NCI-H146 treated with DMSO at 0.1 percent for 48 hours (cell line): ENCODE measurements around the gene DNAL1.

Experiments
- DNase-seq: peaks from one replicate; lab custom pipeline; 2025; ENCODE audit not compliant: unreplicated experiment; lab: John Stamatoyannopoulos, UW

The DNAL1 gene

GRCh38 chr14:73722581-73722980 is 77.8 kb downstream of the DNAL1 start:
- DNase-seq: no peak

GRCh38 chr14:73723406-73723796 is 78.6 kb downstream of the DNAL1 start:
- DNase-seq: no peak

DNA sequence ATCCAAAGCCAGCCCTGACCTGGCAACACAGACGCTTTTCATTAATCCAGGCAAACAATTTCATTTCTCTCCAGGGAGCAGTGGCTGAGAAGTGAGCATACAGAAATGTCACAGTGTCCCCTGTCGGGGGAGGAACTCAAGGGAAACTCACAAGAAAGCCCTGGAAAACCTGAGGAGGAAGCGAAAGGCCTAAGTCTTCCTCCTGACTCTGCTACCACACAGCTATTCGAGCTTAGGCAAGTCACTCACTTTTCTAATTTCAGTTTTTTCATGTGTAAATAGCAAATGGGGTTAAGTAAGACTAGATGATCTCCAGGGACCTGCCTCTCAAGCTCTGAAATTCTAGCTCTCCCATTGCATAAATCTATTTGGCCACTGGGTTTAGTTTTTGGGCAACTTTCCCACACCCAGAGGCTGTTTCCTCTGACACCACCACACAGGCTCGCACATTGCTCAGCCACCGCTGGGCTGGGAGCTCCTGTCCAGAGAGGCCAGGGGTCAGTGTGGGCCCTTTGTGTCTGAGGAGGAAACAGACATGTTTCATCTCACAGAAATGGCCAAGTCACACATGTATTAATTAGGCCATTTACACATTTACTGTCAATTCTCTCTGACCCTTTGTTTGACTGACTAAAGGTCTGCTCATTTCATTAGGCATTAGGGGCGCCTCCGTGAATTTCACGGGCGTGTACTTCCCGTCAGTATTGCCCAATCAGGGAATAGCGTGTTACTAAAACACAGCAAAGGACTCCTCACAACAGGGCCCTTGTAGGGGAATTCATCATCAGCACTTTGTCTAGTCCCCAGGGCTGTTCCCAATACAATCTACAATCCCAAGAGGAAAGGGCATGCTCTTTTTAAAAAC is 79.2 kb downstream of the DNAL1 start:
- no peak for DNase-seq

GRCh38 chr14:73724696-73725095 is 79.9 kb downstream of the DNAL1 start:
- no peak for DNase-seq

DNA sequence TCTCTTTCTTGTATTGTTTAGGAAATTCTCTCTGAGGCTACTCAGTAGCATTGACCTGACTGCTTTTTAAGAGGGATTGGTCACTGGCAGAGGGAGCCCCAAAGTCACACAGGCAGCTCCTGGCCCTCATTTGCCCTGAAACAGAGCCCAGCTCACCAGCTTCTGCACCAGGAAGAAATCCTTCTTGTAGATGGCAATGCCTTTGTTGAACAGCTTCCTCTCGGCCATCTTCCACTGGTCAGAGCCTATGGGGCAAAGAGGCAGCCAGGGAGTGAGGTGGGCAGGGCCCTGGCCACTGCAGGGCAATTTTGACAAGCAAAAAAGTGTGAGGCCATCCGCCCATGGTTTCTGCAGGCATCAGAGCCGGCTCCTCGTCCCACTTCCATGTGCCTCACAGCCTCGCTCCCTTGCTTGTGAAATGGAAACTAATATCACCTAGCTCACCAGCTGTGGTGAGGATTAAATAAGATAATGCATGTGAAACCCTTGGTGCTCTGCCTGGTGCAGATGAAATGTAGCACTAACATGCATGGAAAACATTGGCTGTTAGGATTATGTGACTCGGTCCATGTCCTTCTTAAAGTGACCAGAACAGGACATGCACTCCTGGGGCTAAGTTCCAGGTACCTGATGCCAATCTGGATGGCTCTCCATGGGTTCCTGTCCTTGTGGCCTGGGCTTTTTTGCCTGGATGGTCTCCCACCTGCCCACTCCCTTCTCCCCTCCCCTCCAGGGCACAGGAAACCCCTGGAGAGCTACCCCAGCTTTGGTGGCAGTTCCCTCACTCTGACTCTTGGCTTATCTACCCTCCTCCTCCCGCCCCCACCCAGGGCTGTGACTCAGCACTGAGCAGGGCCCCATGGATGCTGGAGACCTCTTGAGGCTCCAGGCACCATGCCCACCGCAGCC is 80.6 kb downstream of the DNAL1 start:
- no peak for DNase-seq

DNA sequence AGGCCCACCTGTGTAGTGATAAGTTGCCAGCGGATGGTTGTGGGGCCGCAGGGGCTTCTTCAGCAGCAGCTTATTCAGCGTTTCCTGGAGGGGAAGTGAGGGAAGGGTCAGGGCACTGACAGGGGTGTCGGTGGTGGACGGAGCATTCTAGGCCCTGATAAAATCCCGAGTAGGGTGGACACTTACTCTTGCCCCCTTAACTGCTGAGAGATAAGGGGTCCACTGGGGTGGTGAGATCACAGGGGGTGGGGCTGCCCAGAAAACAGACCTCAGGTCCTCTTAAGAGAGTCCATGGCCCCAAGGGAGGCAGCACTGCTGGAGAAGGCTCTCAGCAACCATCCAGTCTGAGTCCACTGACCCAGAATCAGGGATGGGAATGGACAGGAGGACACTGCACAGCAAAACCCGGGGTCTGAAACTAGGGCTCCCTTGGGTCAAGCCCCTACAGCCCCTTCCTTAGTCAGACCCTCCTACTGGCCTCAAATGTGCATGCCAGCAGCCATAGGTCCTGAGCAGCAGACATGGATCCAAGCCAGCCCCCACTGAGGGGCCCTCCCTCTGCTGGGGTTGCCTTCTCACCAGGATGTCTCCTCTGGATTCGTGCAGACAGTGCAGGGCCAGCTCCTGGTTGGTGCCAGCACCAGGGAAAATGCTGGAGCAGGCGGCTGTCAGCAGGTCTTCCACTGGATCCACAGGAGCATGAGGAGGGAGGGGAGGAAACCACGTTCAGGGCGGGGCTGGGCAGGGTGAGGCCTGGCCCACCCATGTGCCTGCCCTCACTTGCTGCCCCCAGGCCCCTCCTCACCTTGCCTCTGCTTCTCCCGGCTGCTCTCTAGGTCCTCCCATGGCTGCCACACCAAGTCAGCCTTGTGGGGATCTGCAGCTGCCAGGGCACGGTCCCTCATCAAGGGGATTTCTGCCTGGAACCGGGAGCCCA is 81.5 kb downstream of the DNAL1 start:
- no peak for DNase-seq

DNA sequence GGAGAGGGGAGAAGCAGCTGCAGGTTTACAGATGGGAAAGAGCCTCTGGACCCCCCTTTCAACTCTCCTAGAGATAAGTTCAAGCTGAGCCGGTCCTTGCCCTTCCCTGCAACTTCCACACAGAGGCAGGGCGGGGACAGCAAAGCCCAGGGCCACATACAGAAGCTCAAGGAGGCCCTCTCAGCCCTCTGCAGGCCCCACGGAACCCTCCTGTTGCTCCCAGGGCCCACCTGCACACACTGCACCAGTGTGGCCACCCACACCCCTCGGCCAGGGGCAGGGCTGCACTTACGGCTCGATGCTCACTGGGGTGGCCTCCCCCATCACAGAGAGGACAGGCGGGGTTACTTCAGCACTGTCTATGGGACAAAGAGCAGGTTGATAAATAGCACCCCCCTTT is 82.4 kb downstream of the DNAL1 start:
- no peak for DNase-seq

GRCh38 chr14:73728717-73729330 is 84.0 kb downstream of the DNAL1 start:
- DNase-seq: peak; percentile 54

GRCh38 chr14:73729556-73730265 is 84.9 kb downstream of the DNAL1 start:
- DNase-seq: no peak

GRCh38 chr14:73731111-73731510 is 86.3 kb downstream of the DNAL1 start:
- DNase-seq: no peak

DNA sequence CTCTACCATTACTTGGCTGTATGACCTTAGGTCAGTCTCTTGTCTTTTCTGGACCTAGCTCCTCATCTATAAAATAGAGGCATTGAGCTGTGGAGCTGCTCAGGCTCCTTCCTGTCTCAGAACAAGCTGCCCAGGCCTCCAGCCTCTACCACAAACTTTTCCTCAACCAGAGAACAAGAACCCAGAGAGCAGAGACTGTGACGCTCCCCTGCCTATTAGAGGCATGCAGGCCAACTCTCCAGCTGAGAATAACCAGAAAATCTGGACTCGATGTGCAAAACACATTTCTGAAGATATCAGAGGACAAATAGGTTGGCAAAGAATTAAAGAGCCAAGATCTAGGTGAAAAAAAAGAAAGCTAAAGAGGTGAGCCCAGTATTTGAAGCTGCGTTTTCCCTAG is 87.2 kb downstream of the DNAL1 start:
- no peak for DNase-seq

DNA sequence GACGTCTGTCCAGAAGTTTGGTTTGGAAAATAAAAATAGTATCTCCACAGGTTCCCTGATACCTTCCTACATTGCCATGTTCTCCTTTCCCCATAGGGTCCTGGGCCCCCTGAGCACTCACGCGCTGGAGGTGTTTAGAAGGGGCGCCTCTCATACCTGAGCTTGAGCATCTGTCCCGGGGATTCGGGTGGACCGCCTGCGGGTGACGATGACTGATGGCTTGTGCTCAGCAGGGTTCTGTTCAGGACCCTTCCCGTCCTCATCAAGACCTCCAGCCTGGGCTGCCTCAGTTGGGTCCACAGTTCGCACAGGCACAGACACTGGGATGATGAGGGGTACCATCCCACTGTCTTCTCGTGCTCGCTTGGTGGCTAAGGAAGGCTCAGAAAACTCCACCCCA is 92.1 kb downstream of the DNAL1 start:
- DNase-seq: no peak

DNA sequence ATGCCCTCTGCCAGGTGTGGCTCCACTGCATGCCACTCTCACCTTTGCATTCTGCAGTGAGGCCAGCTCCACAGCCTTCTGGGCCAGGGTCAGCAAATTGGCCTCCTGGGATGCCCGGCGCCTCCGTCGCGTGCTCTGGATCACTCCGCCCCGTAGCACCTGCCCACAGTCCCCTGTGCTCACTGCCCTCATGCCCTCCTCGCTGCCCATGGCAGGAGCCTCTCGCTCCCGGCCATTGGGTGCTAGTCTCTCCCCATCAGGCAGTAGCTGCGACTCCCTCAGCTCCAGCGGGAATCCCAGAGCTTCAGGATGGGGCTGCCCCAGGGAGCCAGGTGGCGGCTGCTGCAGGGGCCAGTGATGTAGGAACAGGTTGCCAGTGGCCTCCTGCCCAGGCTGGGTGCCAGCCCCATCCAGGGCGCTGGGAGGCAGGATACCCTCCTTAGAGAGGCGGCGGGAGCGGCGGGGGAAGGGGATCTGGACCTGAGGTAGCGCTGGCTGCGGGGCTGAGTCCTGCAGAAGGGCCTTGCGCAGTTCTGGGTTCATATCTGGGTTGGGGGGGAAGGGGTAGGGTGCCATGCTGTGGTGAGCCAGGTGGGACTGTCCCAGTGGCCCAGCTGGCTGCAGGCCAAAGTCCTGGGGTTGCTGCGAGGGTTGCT is 93.9 kb downstream of the DNAL1 start:
- no peak for DNase-seq

DNA sequence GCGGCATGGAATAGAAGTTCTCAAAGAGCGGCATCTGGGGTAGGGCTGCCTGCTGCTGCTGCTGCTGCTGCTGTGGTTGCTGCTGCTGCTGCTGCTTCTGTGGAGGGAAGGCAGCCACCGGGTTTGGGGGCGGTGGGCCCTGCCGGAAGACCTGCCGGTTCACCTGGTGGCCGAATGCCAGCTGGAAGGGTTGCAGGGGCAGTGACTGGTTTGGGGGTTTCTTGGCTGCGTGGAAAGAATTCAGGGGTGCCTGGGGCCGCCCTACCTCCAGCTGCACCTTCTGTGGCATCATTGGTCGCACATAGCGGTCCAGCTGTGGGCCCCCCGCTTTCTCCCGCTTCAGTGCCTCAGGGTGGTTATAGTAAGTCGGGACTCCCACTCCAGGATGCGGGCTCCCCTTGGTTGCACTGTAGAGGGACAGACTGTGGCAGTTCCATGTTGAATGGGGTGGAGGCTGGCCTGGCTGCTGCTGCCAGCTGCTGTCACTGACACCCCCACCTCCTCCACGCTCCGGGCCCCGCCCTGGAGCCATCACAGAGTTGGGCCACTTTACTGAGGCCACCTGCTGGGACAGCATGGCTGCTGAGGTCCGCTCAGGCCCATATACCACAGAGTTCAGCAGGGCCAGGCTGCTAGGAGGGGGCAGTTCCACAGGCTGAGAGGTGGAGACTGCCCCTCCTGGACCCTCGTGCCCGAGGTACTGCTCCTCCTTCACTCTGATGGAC is 94.5 kb downstream of the DNAL1 start:
- DNase-seq: no peak

- DNase-seq: no peak
Observed at GRCh38 chr14:73739899-73740617, 95.3 kb downstream of the DNAL1 start.

DNA sequence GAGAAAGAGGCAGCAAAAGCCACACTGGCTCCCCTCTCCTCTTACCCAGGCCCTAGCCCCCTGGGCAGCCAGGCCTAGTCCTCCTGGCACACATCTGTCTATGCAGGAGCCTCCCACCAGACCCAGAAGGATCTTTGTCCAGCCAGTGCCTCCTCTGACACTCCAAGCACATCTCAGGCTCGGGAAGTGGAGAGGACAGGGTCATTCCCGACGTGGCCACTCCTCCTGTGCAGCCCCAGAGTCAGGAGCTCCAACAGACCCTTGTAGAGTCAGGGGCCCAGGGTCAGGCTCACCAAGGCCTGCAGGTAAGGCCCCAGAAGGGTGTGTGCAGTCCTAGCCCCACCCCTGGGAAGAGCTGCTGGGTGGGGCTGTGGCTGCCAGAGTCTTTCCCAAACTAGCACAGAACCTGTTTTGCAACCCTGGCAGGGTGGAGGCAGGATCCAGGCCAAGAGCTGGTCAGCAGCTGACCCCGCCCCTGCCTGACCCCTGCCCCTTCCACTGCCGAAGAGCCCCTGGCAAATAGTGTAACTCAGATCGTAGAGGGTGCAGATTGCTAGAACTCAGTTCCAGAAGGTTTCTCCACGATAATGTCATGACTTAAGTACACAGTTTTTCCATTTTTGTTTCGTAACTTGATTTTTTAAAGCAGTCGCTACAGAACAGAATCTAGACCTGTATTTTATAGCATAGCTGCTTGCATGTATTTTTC is 96.0 kb downstream of the DNAL1 start:
- DNase-seq: no peak

GRCh38 chr14:73741386-73741875 is 96.6 kb downstream of the DNAL1 start:
- DNase-seq: no peak
